ENCODE measurements around the gene USP46. TPM values are rescaled to one million over a fixed set of nuclear protein-coding genes. Genes with fewer than 3 reads are reported as not detected.

USP46 gene
- total RNA-seq, 1 donor from 2014 or later = 12.3 TPM

DNA sequence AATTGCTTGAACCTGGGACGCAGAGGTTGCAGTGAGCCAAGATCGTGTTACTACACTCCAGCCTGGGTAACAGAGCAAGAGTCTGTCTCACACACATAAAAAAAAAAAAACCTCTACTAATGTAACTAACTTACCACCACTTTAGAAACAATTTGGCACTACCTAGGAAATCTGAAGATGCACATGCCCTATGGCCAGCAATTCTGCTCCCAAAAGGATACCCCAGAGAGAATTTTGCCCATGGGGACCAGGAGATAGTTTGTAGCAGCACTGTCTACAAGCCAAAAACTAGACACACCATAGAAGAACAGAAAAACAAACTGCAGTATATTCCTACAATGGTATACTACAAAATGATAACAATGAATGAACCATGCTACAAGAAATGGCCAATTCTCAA is 37.5 kb downstream of the USP46 start:
- Histone ChIP-seq H3K36me3 (peaks cover 9% of the 10 kb centered on the region), H3K27ac (no peak overlapping the region), H3K27me3 (ENCODE audit: low read depth) (no peaks in the 10 kb centered on the region), H3K9me3 (no peaks in the 10 kb centered on the region), H3K4me3 (no peak overlapping the region), H3K4me1 (no peaks in the 10 kb centered on the region)
- TF ChIP-seq, protein P1, sequence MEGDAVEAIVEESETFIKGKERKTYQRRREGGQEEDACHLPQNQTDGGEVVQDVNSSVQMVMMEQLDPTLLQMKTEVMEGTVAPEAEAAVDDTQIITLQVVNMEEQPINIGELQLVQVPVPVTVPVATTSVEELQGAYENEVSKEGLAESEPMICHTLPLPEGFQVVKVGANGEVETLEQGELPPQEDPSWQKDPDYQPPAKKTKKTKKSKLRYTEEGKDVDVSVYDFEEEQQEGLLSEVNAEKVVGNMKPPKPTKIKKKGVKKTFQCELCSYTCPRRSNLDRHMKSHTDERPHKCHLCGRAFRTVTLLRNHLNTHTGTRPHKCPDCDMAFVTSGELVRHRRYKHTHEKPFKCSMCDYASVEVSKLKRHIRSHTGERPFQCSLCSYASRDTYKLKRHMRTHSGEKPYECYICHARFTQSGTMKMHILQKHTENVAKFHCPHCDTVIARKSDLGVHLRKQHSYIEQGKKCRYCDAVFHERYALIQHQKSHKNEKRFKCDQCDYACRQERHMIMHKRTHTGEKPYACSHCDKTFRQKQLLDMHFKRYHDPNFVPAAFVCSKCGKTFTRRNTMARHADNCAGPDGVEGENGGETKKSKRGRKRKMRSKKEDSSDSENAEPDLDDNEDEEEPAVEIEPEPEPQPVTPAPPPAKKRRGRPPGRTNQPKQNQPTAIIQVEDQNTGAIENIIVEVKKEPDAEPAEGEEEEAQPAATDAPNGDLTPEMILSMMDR (IDR thresholded peaks at IDR 0.05) = no peak
- intact Hi-C loops (cut with DNase I) = no loop called here
- DNase-seq (no peak), ATAC-seq (no peak)

DNA sequence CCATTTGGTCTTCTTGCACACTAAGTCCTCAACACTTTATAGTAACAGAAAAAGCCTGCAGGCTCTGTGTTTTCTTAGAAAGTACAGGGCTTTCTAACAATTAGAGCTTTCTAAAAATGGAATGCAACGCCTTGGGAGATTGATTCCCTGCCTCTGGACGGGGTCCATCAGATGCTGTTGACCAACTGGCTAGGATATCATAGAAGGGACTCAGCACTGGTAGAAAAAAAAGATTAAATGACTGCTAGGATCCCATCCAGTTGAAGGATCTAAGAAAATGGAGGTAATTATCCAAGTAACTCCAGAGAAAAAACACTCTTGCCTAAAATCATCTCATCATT is 39.5 kb downstream of the USP46 start:
- no peaks in the 10 kb centered on the region for H3K27me3 ChIP-seq (ENCODE audit: low read depth)
- no peaks in the 10 kb centered on the region for H3K9me3 ChIP-seq
- no peak overlapping the region for H3K27ac ChIP-seq
- H3K4me1 ChIP-seq = no peaks in the 10 kb centered on the region
- DNase-seq (no peak), ATAC-seq (no peak)
- TF ChIP-seq, protein P1 (IDR thresholded peaks at IDR 0.05) = no peak
- no peaks in the 10 kb centered on the region for H3K36me3 ChIP-seq
- intact Hi-C loops (cut with DNase I) = no loop called here
- no peak overlapping the region for H3K4me3 ChIP-seq

GRCh38 chr4:52618795-52619590 is 40.1 kb downstream of the USP46 start:
- no peak for DNase-seq
- intact Hi-C loops (cut with DNase I) = no loop called here
- TF ChIP-seq, protein P1 (IDR thresholded peaks at IDR 0.05) = no peak
- H3K9me3 ChIP-seq = no peaks in the 10 kb centered on the region
- H3K4me1 ChIP-seq = no peaks in the 10 kb centered on the region
- no peak for ATAC-seq
- no peak overlapping the region for H3K27ac ChIP-seq
- no peaks in the 10 kb centered on the region for H3K36me3 ChIP-seq
- no peak overlapping the region for H3K4me3 ChIP-seq
- H3K27me3 ChIP-seq (ENCODE audit: low read depth) = no peaks in the 10 kb centered on the region

GRCh38 chr4:52617336-52618020 is 41.6 kb downstream of the USP46 start:
- Histone ChIP-seq H3K4me3 (no peak overlapping the region), H3K27ac (no peak overlapping the region), H3K4me1 (no peaks in the 10 kb centered on the region), H3K9me3 (no peaks in the 10 kb centered on the region), H3K36me3 (no peaks in the 10 kb centered on the region), H3K27me3 (ENCODE audit: low read depth) (no peaks in the 10 kb centered on the region)
- TF ChIP-seq, protein P1 (IDR thresholded peaks at IDR 0.05) = no peak
- intact Hi-C loops (cut with DNase I) = no loop called here
- DNase-seq (no peak), ATAC-seq (no peak)

GRCh38 chr4:52614241-52614640 is 44.9 kb downstream of the USP46 start:
- ATAC-seq (no peak), DNase-seq (no peak)
- Histone ChIP-seq H3K4me3 (no peak overlapping the region), H3K9me3 (no peaks in the 10 kb centered on the region), H3K27me3 (ENCODE audit: low read depth) (no peaks in the 10 kb centered on the region), H3K27ac (no peak overlapping the region), H3K4me1 (no peaks in the 10 kb centered on the region), H3K36me3 (peaks cover 9% of the 10 kb centered on the region)
- TF ChIP-seq, protein P1 (IDR thresholded peaks at IDR 0.05) = no peak
- intact Hi-C loops (cut with DNase I) = no loop called here
